Endothelial cell of umbilical vein (primary cell): ENCODE data around the gene TENM4. TPM values are rescaled to one million over a fixed set of nuclear protein-coding genes. Genes with fewer than 3 reads are reported as not detected.

Experiments used
- BruUV-seq: library from RNA; stranded (reverse); fragments of 400-500 nt; replicated peaks from 2 replicates; lab custom pipeline; 2021; lab: Mats Ljungman, UMichigan
- CTCF ChIA-PET: fragments of 300-600, 350-600 bp; sonication (Branson Sonifier 250); formaldehyde crosslinking; loops from one replicate; lab custom pipeline; 2021; ENCODE audit warnings: antibody characterized with exemption, inconsistent platforms; lab: Charles Lee
- POLR2A ChIA-PET: fragments of 300-600, 350-600 bp; sonication (Branson Sonifier 250); formaldehyde crosslinking; loops from one replicate; lab custom pipeline; 2021; ENCODE audit warnings: antibody characterized with exemption, inconsistent platforms; lab: Charles Lee
- DNase-seq: peaks from one replicate; pipeline ENCODE4 v3.0.0-alpha.2; 2011; ENCODE audit warnings: low read depth, low spot score
- FAIRE-seq: peaks from 2 replicates; lab custom pipeline; 2011; peaks lifted over from hg19 to GRCh38; lab: Jason Lieb, UNC
- H2AFZ ChIP-seq: 2 replicates; pipeline ENCODE4 v1.6.0; 2012; ENCODE audit warnings: low read depth, low read length, control low read depth, inconsistent platforms
- H3K27ac ChIP-seq: 2 replicates; pipeline ENCODE4 v1.5.1; 2011; ENCODE audit warnings: low read depth, mild to moderate bottlenecking, control low read depth, low read length, moderate library complexity; ENCODE audit not compliant: insufficient read depth
- H3K27me3 ChIP-seq, 2 experiments: 2 replicates each; pipeline versions ENCODE4 v1.6.0 to v1.6.1; 2011; ENCODE audit warnings: low read length in 2 of 2, mixed read lengths in 1 of 2; ENCODE audit not compliant: control insufficient read depth in 2 of 2, insufficient read depth in 2 of 2
- H3K36me3 ChIP-seq, 2 experiments: 2 replicates in 1 of 2; 3 replicates in 1 of 2; pipeline ENCODE4 v1.5.1; 2011; ENCODE audit warnings: low read length in 2 of 2, mild to moderate bottlenecking in 1 of 2, moderate library complexity in 1 of 2; ENCODE audit not compliant: control insufficient read depth in 2 of 2, insufficient read depth in 2 of 2; ENCODE audit errors: extremely low read depth in 1 of 2
- H3K4me1 ChIP-seq: 3 replicates; pipeline ENCODE4 v1.5.1; 2011; ENCODE audit warnings: mild to moderate bottlenecking, low read length; ENCODE audit not compliant: control insufficient read depth, insufficient read depth; ENCODE audit errors: extremely low read depth
- H3K4me2 ChIP-seq: 2 replicates; pipeline ENCODE4 v1.6.1; 2011; ENCODE audit warnings: low read length, control low read depth, mixed read lengths; ENCODE audit not compliant: insufficient read depth
- H3K4me3 ChIP-seq, 3 experiments: fragments of 200-600 bp in 1 of 3; sonication (generic), shearing (Covaris generic) in 1 of 3; replicated peaks in 1 of 3; 2 replicates each; pipeline ENCODE4 v1.5.1; 2011 to 2016; ENCODE audit warnings: control low read depth in 3 of 3, low read length in 3 of 3, mild to moderate bottlenecking in 2 of 3, inconsistent platforms in 1 of 3, low read depth in 1 of 3, moderate library complexity in 1 of 3; ENCODE audit not compliant: insufficient read depth in 1 of 3
- H3K79me2 ChIP-seq: 2 replicates; pipeline ENCODE4 v1.6.0; 2012; ENCODE audit warnings: low read length, inconsistent platforms; ENCODE audit not compliant: control insufficient read depth, insufficient read depth
- H3K9ac ChIP-seq: replicated peaks from 2 replicates; pipeline ENCODE3; 2011; ENCODE audit warnings: low read length, control low read depth; ENCODE audit not compliant: insufficient read depth; ENCODE audit errors: extremely low read depth
- H3K9me1 ChIP-seq: replicated peaks from 3 replicates; pipeline ENCODE4 v1.6.0; 2011; ENCODE audit warnings: mild to moderate bottlenecking, low read length; ENCODE audit not compliant: control insufficient read depth, insufficient read depth; ENCODE audit errors: extremely low read depth
- H3K9me3 ChIP-seq: replicated peaks from 2 replicates; pipeline ENCODE4 v1.5.1; 2012; ENCODE audit warnings: low read length, inconsistent platforms; ENCODE audit not compliant: control insufficient read depth, insufficient read depth
- H4K20me1 ChIP-seq: replicated peaks from 2 replicates; pipeline ENCODE3; 2011; ENCODE audit warnings: mild to moderate bottlenecking, low read length; ENCODE audit not compliant: control insufficient read depth, insufficient read depth; ENCODE audit errors: extremely low read depth
- EZH2 ChIP-seq: IDR thresholded peaks from 2 replicates; pipeline ENCODE4 v1.6.1; 2012; ENCODE audit warnings: borderline replicate concordance, low read depth, mild to moderate bottlenecking, moderate library complexity, low read length, inconsistent platforms; ENCODE audit not compliant: severe bottlenecking
- FOS ChIP-seq: IDR thresholded peaks from 2 replicates; pipeline ENCODE4 v1.6.1; 2011; ENCODE audit warnings: mild to moderate bottlenecking, low read length, moderate library complexity, borderline replicate concordance; ENCODE audit not compliant: insufficient read depth
- GATA2 ChIP-seq: IDR thresholded peaks from 2 replicates; pipeline ENCODE4 v1.7.0; 2011; ENCODE audit warnings: low read depth, mild to moderate bottlenecking, moderate library complexity, mixed read lengths, low read length; ENCODE audit not compliant: insufficient read length, insufficient read depth
- JUN ChIP-seq: IDR thresholded peaks from 2 replicates; pipeline ENCODE4 v1.6.1; 2011; ENCODE audit warnings: borderline replicate concordance, low read depth; ENCODE audit not compliant: insufficient read length, insufficient read depth
- MYC ChIP-seq: IDR thresholded peaks from one replicate; pipeline ENCODE4 v1.6.1; 2011; ENCODE audit warnings: mild to moderate bottlenecking, low read depth, low read length
- POLR2A ChIP-seq: IDR thresholded peaks from 2 replicates; pipeline ENCODE4 v1.6.1; 2012; ENCODE audit warnings: low read depth, mild to moderate bottlenecking, control low read depth, low read length
- POLR2AphosphoS5 ChIP-seq: IDR thresholded peaks from 2 replicates; pipeline ENCODE4 v1.6.1; 2012; ENCODE audit warnings: low read depth, mild to moderate bottlenecking, control low read depth, low read length, moderate library complexity; ENCODE audit not compliant: insufficient read depth
- dilution Hi-C: fragments of 300-500 bp; cut with MboI; formaldehyde crosslinking; loops from one replicate; pipeline ENCODE4 v1.15.0; 2019; ENCODE audit warnings: low sequenced_read_pairs; ENCODE audit not compliant: extremely low pct_ligation_motif_present
- intact Hi-C: fragments of 100-400 bp; cut with micrococcal nuclease; formaldehyde crosslinking; loops from one replicate; pipeline ENCODE4 v1.10.0; 2022
- polyA plus RNA-seq, 4 experiments: library from polyadenylated mRNA; depleted of rRNA in 3 of 4; stranded (reverse) in 3 of 4; unstranded in 1 of 4; fragments of >200 nt; gene quantifications; 2 replicates each; pipeline versions ENCODE4 v1.2.1 to v1.2.3, GENCODE V29; 2011 to 2012; ENCODE audit warnings: missing spikeins in 1 of 4
- total RNA-seq: library from RNA; stranded (reverse); gene quantifications from 2 replicates; pipeline ENCODE4 v1.2.3, GENCODE V29; 2021
- TF ChIP-seq, protein P1 (sequence below), 2 donors: IDR thresholded peaks; 1 replicate in 1 of 2; 2 replicates in 1 of 2; pipeline ENCODE4 v1.5.1; 2011; ENCODE audit warnings: low read length in 2 of 2, mild to moderate bottlenecking in 2 of 2, moderate library complexity in 2 of 2, control low read depth in 1 of 2, inconsistent platforms in 1 of 2, low read depth in 1 of 2; ENCODE audit not compliant: insufficient read depth in 1 of 2; ENCODE audit errors: extremely low read depth in 1 of 2
- TF ChIP-seq, protein P2 (sequence below): IDR thresholded peaks from 2 replicates; pipeline ENCODE4 v1.6.1; 2011; ENCODE audit not compliant: insufficient read depth, insufficient read length

The TENM4 gene
- total and polyA plus RNA-seq, 2 donors (not counting 3 experiments of a cell fraction or from before 2014, with no cell fraction given), result 0.06 to 0.27 TPM

DNA sequence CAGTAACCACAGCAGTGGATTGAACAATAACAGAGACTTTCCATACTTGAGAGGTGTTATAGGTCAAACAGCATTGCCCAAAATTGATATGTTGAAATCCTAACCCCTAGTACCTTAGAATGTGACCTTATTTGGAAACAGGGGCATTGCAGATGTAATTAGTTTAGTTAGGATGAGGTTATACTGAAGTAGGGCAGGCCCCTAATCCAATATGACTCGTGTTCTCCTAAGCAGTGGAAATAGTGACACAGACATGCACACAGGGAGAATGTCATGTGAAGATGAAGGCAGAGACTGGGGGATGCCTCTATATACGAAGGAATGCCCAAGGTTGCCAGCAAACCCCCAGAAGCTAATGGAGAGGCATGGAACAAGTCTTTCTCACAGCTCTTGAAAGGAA, 270.5 kb downstream of the TENM4 start:
- no TSS peak for BruUV-seq
- Histone ChIP-seq H3K79me2 (no peaks in the 10 kb centered on the region), H3K9ac (no peak overlapping the region), H3K36me3 (no peaks in the 10 kb centered on the region), H3K9me1 (no peaks in the 10 kb centered on the region), H3K27me3 (no peaks in the 10 kb centered on the region), H4K20me1 (no peaks in the 10 kb centered on the region), H3K4me1 (no peaks in the 10 kb centered on the region), H2AFZ (no peak overlapping the region), H3K9me3 (no peaks in the 10 kb centered on the region), H3K4me2 (no peak overlapping the region), H3K27ac (no peak overlapping the region), H3K4me3 (no peak overlapping the region)
- CTCF ChIA-PET, result no interaction called here
- intact Hi-C loops, result no loop called here
- POLR2A ChIA-PET, result no interaction called here
- DNase-seq (no peak), FAIRE-seq (no peak)
- TF ChIP-seq POLR2A (no peak), GATA2 (no peak), POLR2AphosphoS5 (no peak), JUN (no peak), EZH2 (no peak), MYC (no peak), FOS (no peak)
- TF ChIP-seq, protein P1, sequence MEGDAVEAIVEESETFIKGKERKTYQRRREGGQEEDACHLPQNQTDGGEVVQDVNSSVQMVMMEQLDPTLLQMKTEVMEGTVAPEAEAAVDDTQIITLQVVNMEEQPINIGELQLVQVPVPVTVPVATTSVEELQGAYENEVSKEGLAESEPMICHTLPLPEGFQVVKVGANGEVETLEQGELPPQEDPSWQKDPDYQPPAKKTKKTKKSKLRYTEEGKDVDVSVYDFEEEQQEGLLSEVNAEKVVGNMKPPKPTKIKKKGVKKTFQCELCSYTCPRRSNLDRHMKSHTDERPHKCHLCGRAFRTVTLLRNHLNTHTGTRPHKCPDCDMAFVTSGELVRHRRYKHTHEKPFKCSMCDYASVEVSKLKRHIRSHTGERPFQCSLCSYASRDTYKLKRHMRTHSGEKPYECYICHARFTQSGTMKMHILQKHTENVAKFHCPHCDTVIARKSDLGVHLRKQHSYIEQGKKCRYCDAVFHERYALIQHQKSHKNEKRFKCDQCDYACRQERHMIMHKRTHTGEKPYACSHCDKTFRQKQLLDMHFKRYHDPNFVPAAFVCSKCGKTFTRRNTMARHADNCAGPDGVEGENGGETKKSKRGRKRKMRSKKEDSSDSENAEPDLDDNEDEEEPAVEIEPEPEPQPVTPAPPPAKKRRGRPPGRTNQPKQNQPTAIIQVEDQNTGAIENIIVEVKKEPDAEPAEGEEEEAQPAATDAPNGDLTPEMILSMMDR (IDR thresholded peaks at IDR 0.05; ENCODE audit: extremely low read depth in 1 of 2, insufficient read depth in 1 of 2, low read depth in 1 of 2, low read length in 2 of 2), result no peak
- TF ChIP-seq, protein P2, sequence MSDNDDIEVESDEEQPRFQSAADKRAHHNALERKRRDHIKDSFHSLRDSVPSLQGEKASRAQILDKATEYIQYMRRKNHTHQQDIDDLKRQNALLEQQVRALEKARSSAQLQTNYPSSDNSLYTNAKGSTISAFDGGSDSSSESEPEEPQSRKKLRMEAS, result no peak
- dilution Hi-C loops, result no loop called here
